Cardiac muscle cell (in vitro differentiated cells and primary cell): ENCODE results near the gene COL4A1. TPM values are rescaled to one million over a fixed set of nuclear protein-coding genes. Genes with fewer than 3 reads are reported as not detected.

ENCODE experiments used
- DNase-seq, 2 donors: peaks; one replicate each; pipeline versions ENCODE4 v3.0.0 to v3.0.0-alpha.2; 2010 to 2017; ENCODE audit warnings: low read depth in 1 of 2, low spot score in 1 of 2
- H3K27ac ChIP-seq: fragments of 200-600 bp; sonication (generic); 2 replicates; pipeline ENCODE4 v1.5.1; 2016
- H3K27me3 ChIP-seq: fragments of 200-600 bp; sonication (generic); 2 replicates; pipeline ENCODE4 v1.6.0; 2016; ENCODE audit warnings: control low read depth
- H3K36me3 ChIP-seq: fragments of 200-600 bp; sonication (generic); 2 replicates; pipeline ENCODE4 v1.5.1; 2016; ENCODE audit warnings: control low read depth
- H3K4me1 ChIP-seq: fragments of 200-600 bp; sonication (generic); 2 replicates; pipeline ENCODE4 v1.8.1; 2017; ENCODE audit warnings: low read depth, mild to moderate bottlenecking, mixed run types
- H3K4me3 ChIP-seq: fragments of 200-600 bp; sonication (generic); 2 replicates; pipeline ENCODE4 v1.5.1; 2016; ENCODE audit warnings: mild to moderate bottlenecking
- H3K9me3 ChIP-seq: fragments of 200-600 bp; sonication (generic); 2 replicates; pipeline ENCODE4 v1.5.1; 2017; ENCODE audit warnings: low read depth, mild to moderate bottlenecking, control low read depth
- polyA plus RNA-seq: library from polyadenylated mRNA; unstranded; fragments of >200 nt; fragmentation: Nextera tagmentation; extraction: Ambion mirVana; gene quantifications from 2 replicates; pipeline ENCODE4 v1.2.1, GENCODE V29; 2016
- total RNA-seq: library from RNA; depleted of rRNA; stranded (reverse); fragments of >200 nt; gene quantifications from 2 replicates; pipeline ENCODE4 v1.2.3, GENCODE V29; 2016
- TF ChIP-seq, protein P1 (sequence below): IDR thresholded peaks from 2 replicates; pipeline ENCODE4 v1.5.1; 2012; ENCODE audit warnings: low read depth, mild to moderate bottlenecking, low read length

COL4A1 gene
- total and polyA plus RNA-seq, 2 experiments from 2014 or later: 73.9 to 171 TPM

DNA sequence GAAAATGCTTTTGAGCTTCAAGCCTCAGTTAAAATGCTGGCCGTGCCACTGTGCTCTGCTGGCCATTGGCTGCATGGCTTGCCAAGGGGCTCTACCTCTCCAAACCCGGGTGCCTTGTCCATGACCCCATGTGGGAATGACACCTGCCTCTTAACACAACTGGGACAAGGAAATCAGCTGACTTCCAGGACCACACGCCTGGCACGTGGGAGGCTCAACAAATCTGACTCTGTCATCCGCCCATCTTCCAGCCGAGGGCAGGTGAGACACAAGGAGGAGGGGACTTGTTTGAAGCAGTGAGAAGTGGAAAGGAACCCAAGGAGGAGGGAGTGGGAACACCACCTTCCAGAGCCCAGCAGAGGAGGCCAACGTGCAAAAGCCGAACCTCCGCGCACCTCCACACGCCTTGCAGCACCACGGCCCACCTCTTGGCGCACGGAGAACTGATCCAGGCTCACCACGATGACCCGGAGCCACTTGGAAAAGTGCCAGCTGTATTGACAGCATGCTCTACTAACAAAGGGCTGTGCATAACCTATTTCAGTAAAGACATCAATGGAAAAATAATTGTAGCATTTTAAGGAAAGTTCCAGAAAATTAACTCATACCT is 38.3 kb downstream of the COL4A1 start:
- H3K27me3 ChIP-seq: no peaks in the 10 kb centered on the region
- no peak overlapping the region for H3K4me3 ChIP-seq
- H3K9me3 ChIP-seq: no peaks in the 10 kb centered on the region
- DNase-seq: no peak
- H3K4me1 ChIP-seq: peaks cover 7% of the 10 kb centered on the region
- TF ChIP-seq, protein P1, sequence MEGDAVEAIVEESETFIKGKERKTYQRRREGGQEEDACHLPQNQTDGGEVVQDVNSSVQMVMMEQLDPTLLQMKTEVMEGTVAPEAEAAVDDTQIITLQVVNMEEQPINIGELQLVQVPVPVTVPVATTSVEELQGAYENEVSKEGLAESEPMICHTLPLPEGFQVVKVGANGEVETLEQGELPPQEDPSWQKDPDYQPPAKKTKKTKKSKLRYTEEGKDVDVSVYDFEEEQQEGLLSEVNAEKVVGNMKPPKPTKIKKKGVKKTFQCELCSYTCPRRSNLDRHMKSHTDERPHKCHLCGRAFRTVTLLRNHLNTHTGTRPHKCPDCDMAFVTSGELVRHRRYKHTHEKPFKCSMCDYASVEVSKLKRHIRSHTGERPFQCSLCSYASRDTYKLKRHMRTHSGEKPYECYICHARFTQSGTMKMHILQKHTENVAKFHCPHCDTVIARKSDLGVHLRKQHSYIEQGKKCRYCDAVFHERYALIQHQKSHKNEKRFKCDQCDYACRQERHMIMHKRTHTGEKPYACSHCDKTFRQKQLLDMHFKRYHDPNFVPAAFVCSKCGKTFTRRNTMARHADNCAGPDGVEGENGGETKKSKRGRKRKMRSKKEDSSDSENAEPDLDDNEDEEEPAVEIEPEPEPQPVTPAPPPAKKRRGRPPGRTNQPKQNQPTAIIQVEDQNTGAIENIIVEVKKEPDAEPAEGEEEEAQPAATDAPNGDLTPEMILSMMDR: no peak
- H3K27ac ChIP-seq: no peak overlapping the region
- H3K36me3 ChIP-seq: no peaks in the 10 kb centered on the region

DNA sequence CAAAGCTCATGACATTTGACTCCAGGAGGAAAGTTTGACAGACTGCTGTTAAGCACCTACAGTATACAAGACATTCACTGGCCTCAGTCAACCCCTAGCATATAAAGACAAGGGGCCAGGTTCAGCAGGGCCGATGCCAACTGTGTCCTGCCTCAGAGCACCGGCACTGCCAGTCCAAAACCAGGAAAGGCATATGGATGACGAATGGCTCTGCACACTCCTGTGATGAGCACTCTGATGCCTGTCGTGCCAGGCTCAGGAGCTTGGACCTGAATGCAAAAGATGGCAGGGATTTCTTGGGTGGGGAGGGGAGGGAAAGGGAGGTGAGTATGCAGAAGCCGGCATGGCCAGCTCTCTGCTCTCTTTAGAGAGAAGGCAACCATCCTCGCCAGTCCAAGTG is 38.9 kb downstream of the COL4A1 start:
- no peak for DNase-seq
- TF ChIP-seq, protein P1: no peak
- H3K36me3 ChIP-seq: no peaks in the 10 kb centered on the region
- H3K27me3 ChIP-seq: no peaks in the 10 kb centered on the region
- no peak overlapping the region for H3K4me3 ChIP-seq
- no peaks in the 10 kb centered on the region for H3K9me3 ChIP-seq
- H3K27ac ChIP-seq: no peak overlapping the region
- peaks cover 7% of the 10 kb centered on the region for H3K4me1 ChIP-seq

DNA sequence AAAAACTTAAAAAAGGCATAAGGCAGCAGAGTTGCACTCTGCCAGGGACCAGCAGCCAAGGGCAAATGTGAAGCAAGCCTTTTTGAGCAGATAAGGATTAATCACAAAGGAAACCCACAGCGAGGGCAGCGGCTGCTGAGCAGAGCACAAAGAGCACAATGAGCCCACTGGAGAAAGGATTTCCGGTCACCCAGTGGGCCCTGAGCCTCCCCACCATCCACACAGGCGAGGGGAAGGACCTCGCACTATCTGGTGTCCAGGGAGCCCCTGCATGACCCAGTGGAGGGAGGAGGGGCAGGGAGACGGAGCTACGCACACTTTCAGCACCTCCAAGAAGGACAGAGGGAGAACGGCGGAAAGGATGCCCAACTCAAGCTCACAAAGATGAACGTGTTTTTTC is 40.0 kb downstream of the COL4A1 start:
- H3K27me3 ChIP-seq: no peaks in the 10 kb centered on the region
- peak in 1 of 2 donors; percentile 54 for DNase-seq

DNA sequence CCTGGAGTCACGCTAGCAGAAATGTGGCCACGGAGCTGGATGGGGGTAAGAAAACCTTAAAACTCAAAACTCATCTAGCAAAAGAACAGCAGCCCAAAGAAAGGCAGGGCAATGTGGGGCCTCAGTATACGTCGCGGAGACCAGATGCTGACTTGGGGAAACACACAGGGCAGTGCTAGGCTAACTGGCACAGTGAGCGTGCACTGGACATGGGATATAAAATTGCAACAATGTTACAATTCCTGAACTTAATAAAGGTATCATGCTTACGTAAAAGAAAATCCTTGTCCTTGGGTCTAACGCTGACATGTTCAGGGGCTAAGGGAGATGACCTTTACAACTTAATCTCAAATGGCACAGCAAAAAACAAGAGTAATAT is 40.5 kb downstream of the COL4A1 start:
- TF ChIP-seq, protein P1: no peak
- peaks cover 7% of the 10 kb centered on the region for H3K4me1 ChIP-seq
- H3K27me3 ChIP-seq: no peaks in the 10 kb centered on the region
- no peak overlapping the region for H3K27ac ChIP-seq
- H3K9me3 ChIP-seq: no peaks in the 10 kb centered on the region
- H3K36me3 ChIP-seq: no peaks in the 10 kb centered on the region
- no peak overlapping the region for H3K4me3 ChIP-seq
- no peak for DNase-seq

More for the DNA sequence above, 40.0 kb downstream of the COL4A1 start:
- H3K4me3 ChIP-seq: no peak overlapping the region
- no peaks in the 10 kb centered on the region for H3K36me3 ChIP-seq
- no peaks in the 10 kb centered on the region for H3K9me3 ChIP-seq
- H3K27ac ChIP-seq: no peak overlapping the region
- peaks cover 7% of the 10 kb centered on the region for H3K4me1 ChIP-seq
- TF ChIP-seq, protein P1: no peak

DNA sequence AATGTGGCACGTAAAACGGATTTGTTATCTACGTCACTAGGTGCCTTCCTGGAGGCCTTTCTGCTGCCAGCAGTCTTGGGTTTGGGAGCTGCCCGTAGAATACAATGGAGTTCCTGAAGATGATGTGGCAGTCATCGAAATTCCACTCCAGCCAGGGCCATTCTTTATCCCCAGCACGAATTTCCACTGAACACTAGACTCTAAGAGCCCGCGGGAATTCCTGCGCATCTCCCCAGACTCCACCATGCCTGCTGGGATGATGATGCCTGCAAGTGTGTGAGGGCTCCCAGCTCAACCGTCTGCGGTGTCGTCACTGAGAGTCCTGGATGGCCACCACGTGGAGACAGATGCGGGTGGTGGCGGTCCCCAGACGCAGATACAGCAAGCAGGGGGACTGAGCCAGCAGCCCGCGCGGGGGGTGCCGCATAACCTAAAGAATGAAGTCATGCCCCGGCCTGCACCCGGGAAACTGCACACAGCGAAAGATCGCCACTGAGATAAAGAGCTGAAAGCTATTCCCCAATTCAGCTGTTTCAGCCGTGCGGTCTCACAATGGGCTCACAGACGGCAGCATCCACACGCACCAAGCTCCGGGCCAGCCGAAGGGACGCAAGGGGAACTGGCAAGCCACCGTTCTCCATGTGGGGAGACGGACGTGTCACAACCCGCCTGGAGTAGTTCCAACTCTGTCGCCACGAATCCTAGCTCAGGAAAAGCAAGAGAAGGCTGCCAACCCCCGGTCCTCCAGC is 41.1 kb downstream of the COL4A1 start:
- Histone ChIP-seq H3K27ac (no peak overlapping the region), H3K36me3 (no peaks in the 10 kb centered on the region), H3K9me3 (no peaks in the 10 kb centered on the region), H3K27me3 (no peaks in the 10 kb centered on the region), H3K4me1 (peaks cover 2% of the 10 kb centered on the region), H3K4me3 (no peak overlapping the region)
- TF ChIP-seq, protein P1: no peak
- DNase-seq: no peak
